ENCODE results near the gene SLC25A6.
A peak's percentile ranks its signal among the peaks of the same experiment; 100 is the strongest.

The SLC25A6 gene

DNA sequence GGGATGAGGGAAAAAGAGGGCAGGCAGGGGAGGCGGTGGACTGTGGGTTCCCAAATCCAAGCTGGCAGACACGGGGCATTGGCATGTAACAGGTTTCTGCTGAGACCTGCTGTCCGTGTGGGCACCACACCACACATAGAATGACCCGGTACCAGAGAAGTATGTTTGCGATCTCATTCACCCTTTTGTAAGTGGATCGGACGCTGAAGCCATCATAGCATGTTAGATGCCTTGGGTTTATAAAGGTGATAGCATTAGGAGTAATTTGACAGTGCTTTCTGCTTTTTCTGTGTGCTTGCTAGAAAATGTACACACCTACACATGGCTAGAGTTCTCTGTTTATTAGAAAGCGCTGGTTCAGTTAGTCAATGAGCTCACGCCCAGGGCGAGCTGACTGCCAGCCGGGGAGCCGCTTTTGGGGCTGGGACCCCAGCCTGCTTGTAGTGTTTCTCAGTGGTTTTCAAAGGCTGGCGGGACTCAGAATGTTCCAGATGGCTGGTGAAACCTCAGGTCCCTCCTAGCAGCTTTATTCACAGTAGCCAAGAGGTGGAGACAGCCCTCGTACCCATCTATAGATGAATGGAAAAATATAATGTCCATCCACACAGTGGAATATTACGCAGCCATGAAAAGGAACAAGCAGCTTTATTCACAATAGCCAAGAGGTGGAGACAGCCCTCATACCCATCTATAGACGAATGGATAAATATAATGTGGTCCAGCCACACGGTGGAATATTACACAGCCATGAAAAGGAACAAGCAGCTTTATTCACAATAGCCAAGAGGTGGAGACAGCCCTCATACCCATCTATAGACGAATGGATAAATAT is 54.7 kb downstream of the SLC25A6 start:
- Histone ChIP-seq H3K27me3 (replicated peaks) (no peaks in the 10 kb centered on the region), H3K36me3 (replicated peaks) (no peaks in the 10 kb centered on the region), H3K27ac (no peak overlapping the region), H3K4me3 (ENCODE audit: low read depth, low read length) (no peak overlapping the region)
- in situ Hi-C loops (cut with HindIII; ENCODE audit: low pct_ligation_motif_present, low sequenced_read_pairs), result no loop called here
- DNase-seq, result no peak
- TF ChIP-seq, protein P1, sequence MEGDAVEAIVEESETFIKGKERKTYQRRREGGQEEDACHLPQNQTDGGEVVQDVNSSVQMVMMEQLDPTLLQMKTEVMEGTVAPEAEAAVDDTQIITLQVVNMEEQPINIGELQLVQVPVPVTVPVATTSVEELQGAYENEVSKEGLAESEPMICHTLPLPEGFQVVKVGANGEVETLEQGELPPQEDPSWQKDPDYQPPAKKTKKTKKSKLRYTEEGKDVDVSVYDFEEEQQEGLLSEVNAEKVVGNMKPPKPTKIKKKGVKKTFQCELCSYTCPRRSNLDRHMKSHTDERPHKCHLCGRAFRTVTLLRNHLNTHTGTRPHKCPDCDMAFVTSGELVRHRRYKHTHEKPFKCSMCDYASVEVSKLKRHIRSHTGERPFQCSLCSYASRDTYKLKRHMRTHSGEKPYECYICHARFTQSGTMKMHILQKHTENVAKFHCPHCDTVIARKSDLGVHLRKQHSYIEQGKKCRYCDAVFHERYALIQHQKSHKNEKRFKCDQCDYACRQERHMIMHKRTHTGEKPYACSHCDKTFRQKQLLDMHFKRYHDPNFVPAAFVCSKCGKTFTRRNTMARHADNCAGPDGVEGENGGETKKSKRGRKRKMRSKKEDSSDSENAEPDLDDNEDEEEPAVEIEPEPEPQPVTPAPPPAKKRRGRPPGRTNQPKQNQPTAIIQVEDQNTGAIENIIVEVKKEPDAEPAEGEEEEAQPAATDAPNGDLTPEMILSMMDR (IDR thresholded peaks at IDR 0.05; ENCODE audit: low read depth, low read length, missing control alignments), result no peak

- TF ChIP-seq, protein P1 (IDR thresholded peaks at IDR 0.05; ENCODE audit: low read depth, low read length, missing control alignments), result no peak
- peak; percentile 8 for DNase-seq
- Histone ChIP-seq H3K4me3 (ENCODE audit: low read depth, low read length) (no peak within 1 kb of the TSS), H3K27me3 (replicated peaks) (no peaks in the 10 kb centered on the region), H3K36me3 (replicated peaks) (no peaks in the 10 kb centered on the region), H3K27ac (no peak within 1 kb of the TSS)
- in situ Hi-C loops (cut with HindIII; ENCODE audit: low pct_ligation_motif_present, low sequenced_read_pairs), result no loop called here
These were observed 55.5 kb downstream of the SLC25A6 start, which contains the start of gene IL3RA for GRCh38 chrX:1336331-1336943. Gene IL3RA, plus strand, starts transcription at chrX:1336785. Its CDS starts 4,981 bp downstream, at chrX:1341766.
